GM19463 (cell line): ENCODE data around the gene TXNDC15.
A peak's percentile ranks its signal among the peaks of the same experiment; 100 is the strongest.
"Not testable (repeated sequence)": the region's sequence is repeated elsewhere in the genome, so short reads cannot be mapped to it uniquely, and the experiment has no call there.

Source experiments
- ATAC-seq: cut with Tn5 transposase; IDR thresholded peaks from one replicate; pipeline ENCODE4 v1.9.1; 2021; ENCODE audit warnings: mild to moderate bottlenecking, moderate library complexity; ENCODE audit not compliant: unreplicated experiment

TXNDC15 gene, protein sequence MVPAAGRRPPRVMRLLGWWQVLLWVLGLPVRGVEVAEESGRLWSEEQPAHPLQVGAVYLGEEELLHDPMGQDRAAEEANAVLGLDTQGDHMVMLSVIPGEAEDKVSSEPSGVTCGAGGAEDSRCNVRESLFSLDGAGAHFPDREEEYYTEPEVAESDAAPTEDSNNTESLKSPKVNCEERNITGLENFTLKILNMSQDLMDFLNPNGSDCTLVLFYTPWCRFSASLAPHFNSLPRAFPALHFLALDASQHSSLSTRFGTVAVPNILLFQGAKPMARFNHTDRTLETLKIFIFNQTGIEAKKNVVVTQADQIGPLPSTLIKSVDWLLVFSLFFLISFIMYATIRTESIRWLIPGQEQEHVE

DNA sequence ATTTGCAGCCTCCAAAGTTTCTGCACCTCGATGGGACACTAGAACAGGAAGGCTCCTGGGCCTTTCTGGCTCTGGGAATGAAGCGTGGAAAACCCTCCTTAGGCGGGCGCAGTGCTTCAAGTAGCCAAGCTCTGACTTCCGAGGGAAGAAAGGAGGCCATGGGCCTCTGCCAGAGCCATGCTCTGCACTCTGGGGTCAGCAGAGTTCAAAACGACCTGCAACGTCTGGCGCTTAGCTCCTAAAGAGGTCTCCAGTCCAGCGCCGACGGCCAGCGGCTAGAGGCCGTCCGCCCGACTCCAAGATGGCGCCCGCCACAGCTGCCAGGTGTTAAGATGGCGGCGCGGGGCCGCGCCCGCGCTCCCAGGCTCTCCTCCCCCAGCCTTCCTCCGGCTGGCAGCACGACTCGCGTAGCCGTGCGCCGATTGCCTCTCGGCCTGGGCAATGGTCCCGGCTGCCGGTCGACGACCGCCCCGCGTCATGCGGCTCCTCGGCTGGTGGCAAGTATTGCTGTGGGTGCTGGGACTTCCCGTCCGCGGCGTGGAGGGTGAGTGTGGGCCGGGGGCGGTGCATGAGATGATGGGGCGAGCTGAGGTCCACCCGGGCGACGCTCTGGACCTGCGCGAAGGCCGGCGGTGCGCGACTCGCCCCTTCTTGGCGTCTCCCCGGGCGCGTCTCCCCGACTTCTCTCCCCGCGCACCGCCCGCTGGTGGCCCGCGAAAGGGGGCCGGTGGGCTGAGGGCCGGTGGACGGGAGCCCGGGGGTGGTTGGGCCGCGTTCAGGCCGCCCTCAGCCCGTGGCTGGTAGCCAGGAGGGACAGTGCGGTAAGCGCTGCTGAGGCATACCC is at the start of gene TXNDC15:
Gene TXNDC15 (plus strand): TSS at position 385 of the 844 bp plus-strand sequence. CDS start 57 bp downstream, at position 442.
- ATAC-seq, result peak; percentile 85

DNA sequence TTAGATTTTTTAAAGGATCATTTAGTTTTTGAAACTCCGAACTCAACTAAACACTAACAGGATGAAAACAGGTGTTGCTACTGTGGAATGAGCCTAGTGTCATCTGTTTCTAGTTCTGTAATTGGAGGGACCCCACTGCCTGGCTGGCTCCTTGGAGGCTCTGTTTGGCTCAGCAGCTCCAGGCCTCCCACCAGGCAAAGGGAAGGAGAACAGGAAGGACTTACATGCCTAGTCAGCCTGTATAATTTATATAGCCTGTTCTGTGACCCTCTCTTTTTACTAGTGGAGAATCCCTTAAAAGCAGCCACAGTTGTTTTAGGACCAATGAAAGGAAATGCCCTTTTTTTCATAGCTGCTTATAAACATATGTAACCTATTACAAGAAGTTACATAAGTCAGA is 49.5 kb upstream of the TXNDC15 start:
- no peak for ATAC-seq

DNA sequence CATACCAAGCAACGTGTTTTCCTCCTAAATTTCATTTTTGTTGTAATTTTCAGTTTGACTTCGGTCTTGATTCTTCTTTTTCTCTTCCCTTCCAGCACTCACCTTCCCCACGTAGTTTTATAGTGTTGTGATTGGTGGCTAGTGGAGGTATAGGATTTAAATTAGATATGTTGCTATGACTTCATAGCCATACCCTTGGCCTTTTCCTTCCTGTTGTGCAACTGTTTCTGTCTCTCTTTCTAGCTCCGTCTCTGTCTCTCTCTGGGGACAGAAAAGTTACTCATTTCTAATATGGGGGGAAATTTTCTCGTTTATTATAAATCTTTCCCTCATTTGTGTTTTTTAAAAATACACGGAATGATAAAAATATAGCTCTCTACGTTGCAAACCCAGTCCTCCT is 49.0 kb upstream of the TXNDC15 start:
- ATAC-seq, result no peak

DNA sequence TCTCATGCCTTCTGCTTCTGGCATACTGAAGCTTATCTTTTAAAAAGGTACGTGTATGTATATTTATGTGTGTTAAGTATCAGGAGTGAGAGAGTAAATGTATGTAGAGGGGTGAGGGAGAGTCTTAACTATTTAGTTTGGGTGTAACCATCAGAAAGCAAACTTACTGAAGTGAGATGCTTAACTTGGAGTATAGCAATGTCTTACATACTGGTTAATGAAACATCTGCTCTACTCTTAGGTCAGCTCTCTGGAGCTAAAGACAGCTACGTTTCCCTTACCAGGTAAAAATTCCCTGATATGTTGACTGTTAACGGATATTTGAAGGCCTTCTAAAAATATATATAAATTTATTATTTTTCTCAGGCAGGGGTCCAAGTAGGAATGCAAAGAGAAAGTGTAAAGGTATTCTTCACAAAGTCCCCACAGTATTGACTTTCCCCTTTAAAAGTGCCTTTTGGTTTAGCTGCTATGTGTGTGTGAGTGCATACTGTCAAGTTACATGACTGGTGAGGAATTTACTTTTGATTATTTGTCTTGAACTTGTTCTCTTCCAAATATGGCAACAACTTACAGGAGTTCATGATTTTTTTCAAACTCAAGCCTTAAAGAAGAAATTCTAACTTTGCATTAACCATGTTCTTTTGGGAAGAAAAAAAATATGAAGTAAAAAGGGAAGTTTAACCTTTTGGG is 40.7 kb upstream of the TXNDC15 start:
- no peak for ATAC-seq

DNA sequence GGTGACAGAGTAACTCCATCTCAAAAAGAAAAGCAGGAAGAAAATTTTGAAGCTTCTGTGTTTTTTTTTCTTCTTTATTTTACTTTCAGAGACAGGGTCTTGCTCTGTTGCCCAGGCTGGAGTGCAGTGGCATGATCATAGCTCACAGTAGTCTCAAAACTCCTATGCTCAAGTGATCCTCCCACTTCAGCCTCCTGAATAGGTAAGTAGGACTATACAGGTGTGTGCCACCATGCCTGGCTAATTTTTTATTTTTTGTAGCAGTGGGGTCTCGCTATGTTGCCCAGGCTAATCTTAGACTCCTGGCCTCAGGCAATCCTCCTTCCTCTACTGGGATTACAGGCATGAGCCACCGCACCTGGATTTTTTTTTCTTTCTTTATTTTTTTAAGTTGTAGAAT is 38.5 kb upstream of the TXNDC15 start:
- ATAC-seq, result no peak

DNA sequence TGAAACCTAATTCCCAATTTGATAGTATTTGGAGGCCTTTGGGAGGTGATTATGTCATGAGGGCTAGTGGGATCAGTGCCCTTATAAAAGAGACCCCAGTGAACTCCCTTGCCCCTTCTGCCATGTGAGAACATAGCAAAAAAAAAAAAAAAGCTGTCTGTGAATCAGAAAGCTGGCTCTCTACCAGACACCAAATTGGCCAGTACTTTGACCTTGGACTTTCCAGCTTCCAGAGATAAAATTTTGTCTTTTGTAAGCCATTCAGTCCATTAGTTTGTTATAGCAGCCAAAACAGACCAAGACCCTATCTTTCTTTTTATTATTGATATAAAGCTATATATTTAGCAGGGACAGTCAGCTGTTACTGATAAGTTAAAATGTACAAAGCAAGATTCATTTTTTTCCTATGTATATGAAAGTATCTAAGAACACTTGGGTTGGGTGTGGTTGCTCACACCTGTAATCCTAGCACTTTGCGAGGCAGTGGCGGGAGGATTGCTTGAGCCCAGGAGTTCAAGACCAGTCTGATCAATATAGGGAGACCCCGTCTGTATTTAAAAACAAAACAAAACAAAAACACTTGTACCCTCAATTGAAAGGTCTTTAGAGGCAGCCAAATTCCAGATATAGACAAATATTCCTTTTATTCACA is 36.5 kb upstream of the TXNDC15 start:
- no peak for ATAC-seq

DNA sequence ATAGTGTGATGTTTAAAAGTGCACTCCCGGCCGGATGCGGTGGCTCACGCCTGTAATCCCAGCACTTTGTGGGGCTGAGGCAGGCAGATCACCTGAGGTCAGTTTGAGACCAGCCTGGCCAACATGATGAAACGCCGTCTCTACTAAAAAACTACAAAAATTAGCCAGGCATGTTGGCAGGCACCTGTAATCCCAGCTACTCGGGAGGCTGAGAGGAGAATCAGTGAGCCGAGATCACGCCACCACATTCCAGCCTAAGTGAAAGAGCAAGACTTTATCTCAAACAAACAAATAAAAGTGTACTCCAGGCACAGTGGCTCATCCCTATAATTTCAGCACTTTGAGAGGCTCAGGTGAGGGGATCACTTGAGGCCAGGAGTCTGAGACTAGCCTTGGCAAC is 35.8 kb upstream of the TXNDC15 start:
- not testable (repeated sequence) for ATAC-seq

DNA sequence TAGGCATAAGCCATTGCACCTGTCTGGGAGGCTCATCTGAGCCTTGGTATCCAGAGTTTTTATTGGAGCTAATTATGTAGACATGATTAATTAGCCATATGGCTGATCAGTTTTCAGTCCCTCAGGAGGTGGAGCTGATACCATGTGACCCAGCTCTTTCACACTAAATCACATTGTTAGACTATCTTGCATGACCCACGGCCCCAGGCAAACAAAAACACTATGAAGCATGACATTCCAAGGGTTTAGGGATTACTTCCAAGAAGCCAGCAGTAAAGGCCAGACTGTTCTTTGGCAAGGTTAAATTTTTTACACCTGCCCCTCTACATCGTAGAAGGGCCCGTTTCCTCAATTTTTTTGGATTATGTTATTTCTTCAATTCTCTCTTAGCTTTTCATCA is 33.4 kb upstream of the TXNDC15 start:
- ATAC-seq, result no peak

DNA sequence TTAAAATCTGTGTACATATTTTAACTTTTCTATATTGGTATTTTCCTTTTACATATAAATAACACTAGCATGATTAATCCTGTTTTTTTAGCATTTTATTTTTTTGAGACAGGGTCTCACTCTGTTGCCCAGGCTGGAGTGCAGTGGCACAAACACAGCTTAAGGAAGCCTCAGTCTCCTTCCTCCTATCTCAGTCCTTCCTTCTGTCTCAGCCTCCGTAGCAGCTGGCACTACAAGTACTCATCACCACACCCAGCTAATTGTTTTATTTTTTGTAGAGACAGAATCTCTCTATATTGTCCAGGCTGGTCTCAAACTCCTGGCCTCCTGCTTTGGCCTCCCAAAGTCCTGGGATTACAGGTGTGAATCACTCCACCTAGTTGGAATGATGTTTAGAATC is 29.9 kb upstream of the TXNDC15 start:
- ATAC-seq, result no peak

DNA sequence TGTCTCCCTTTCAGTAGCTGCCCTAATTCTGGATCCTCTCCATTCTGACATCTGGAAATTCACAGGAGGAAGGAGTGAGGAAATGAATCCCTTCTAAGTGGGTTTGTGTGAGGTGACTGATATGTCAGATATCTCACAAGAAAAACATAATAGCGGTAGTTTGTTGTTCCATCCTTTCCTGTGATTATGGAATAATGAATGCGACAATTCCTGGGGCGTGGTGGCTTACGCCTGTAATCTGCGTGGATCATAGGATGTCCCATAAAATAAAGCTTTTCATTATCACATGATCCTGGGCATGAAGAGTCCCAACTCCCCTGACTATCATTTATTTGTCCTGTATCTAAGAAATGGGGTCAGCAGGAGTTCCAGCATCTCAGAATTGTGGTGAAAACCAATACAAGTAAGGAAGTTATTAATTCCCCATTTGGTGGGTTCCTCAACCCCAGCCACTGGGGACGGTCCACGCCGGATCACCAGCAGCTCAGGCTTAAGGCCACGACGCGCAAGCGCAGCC is 28.8 kb upstream of the TXNDC15 start:
- no peak for ATAC-seq

DNA sequence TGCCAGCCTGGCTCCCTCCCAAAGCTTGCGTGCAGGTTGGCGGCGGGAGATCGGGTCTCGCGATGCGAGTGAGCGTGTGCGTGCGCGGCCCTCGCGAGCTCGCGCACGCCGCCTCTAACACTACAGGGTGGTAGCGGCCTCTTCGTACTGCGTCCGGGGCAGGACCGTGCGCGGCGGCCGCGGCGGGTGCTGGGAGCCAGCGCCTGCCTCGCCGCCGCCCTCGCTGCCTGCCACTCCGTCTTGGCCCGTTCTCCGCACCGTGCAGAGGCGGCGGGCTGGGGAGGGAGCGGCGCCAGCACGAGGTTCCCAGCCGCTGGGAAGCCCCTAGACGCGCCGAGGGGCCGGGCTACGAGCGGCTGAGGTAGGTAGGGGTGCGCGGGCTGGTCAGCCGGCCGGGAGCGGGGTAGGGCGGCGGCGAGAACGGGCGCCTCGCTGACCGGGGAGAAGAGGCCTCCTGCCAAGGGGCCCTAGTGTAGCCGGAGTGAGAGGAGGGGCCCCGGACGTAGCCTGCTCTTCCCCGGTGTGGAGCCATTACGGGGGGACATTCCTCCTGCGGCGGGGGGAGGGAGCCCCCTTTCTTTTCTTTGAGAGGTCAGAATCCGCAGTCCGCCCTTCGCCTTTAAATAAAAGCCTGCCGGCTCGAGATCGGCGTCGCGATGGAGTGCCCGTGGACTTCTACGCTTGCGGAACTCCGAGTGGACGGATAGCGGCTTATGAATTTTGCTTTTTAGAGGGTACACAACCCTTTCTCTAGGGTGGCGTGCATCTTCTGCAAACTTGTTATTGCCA is 28.1 kb upstream of the TXNDC15 start, which contains the start of gene C5orf24:
Gene C5orf24 (plus strand): TSS at position 117 of the 789 bp plus-strand sequence. CDS start 8,933 bp downstream, outside the sequence.
- peak; percentile 95 for ATAC-seq

DNA sequence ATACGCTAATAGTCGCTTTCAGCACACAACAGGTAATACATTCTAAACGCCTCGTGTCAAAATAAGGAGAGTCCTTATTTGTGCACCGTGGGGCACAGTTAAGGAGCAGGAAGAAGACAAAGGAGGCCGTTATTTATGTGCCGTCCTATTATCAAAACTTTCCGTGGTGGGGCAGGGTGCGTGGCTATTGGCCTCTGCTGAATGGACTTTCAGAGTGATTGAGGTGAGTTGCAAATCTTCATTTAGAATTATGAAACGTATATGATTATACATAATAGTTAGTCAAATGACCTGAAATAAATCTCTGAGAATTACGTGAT is 27.6 kb upstream of the TXNDC15 start:
- ATAC-seq, result no peak

DNA sequence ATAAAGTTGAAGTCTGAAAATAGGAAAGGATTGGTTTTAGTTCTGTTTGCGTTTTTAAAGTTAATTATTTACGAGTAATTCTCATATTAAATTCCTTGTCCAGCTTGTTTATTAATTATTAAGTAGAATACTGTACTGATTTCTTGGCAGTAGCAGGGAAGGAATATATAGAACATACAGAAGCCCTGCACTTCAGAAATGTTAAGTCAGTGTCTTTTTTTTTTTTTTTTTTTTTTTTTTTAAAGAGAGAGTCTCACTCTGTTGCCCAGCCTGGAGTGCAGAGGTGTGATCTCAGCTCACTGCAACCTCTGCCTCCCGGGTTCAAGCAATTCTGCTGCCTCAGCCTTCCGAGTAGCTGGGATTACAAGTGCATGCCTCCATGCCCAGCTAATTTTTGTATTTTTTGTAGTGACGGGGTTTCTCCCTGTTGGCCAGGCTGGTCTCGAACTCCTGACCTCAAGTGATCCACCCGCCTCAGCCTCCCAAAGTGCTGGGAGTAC is 24.7 kb upstream of the TXNDC15 start:
- ATAC-seq, result not testable (repeated sequence)

DNA sequence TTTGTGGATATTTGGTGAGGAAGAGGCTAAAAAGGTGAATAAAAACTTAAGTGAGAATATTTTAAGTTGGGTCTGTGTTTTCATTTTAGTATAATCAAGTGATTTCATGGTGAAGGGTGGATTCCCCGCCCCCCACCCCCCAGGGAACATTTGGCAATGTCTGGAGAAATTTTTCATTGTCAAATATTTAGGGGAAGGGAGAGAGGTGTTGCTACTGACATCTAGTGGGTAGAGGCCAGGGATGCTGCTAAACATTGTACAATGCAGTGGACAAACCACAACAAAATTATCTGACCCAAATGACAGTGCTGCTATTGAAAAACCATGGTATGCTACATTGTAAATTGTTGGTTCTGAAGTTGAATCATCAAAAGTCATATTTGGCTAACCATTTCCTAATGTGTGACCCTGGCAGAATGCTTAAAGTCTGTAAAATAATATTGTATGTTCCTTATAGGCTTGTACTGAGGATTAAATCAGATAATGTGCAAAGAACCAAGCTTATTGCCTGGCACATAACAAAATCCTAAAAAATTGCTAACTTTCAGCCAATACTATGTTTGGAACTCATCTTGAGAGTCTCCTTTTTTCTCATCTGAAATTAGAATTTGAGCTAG is 22.8 kb upstream of the TXNDC15 start:
- no peak for ATAC-seq

DNA sequence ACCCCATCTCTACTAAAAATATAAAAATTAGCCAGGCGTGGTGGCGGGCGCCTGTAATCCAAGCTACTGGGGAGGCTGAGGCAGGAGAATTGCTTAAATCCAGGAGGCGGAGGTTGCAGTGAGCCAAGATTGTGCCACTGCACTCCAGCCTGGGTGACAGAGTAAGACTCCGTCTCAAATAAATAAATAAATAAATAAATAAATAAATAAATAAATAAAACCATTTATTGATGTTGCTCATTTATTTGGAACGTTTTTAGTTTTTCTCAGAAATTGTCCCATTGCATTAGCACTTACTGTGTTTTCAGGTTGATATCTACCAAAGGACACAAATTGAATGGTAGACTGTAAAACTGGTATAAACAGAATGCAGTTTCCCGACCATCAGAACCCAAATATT is 17.7 kb upstream of the TXNDC15 start:
- not testable (repeated sequence) for ATAC-seq

DNA sequence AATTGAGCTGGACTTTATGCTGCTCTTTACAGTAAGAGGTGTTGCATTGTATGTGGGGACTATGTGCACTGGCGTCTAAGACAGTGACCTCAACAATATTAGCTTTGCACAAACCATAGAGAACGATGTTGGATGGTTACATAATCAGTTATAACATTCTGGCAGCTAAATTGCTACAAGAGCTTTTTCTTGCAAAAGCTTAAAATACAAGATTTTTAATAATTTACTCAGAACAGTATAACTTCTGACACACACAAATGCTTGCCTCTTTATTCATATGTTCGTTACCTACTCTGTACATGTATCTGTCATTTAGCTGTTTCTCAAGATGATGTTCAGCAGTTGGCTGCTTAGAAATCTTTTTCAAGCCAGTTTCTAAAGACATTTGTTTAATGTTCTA is 16.8 kb upstream of the TXNDC15 start:
- ATAC-seq, result no peak

DNA sequence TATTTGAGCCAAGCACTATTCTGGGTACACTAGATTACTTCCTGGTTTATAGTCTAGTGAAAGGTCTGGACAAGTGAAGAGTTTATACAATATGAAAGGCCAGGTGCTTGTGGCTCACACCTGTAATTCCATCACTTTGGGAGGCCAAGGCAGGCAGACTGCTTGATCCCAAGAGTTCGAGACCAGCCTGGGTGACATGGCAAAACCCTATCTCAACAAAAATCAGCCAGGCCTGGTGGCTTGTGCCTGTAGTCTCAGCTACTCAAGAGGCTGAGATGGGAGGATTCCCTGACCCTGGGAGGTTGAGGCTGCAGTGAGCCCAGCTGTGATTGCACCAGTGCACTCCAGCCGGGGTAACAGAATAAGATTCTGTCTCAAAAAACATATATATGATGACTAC is 9.5 kb upstream of the TXNDC15 start:
- ATAC-seq, result no peak

DNA sequence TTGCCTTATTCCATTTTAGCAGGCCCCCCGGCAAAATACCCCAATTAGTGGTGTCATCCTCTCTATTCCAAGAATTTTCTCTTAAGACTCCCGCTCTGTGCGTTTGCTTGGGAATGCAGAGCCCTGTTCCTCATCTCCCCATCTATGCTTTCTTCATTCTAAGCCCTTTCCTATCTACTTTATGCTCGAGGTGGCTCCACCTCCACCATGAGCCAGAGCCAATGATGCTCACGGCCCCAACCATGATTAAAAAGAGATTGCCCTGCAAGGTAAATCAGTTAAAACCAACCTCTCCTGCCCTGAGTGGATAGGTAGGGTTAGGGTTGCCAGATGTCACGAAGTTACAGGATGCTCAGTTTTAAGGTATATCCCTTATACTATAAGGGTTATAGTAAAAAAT is 677 bp upstream of the TXNDC15 start:
- ATAC-seq, result no peak
